Naive B cell (primary cell): ENCODE results near the gene DEAF1. TPM values are rescaled to one million over a fixed set of nuclear protein-coding genes. Genes with fewer than 3 reads are reported as not detected.

Experiments used
- polyA plus RNA-seq, 6 donors: library from polyadenylated mRNA; unstranded; fragments of 300-500 nt; fragmentation: Illumina TruSeq; gene quantifications; one replicate each; pipeline ENCODE4 v1.2.3, GENCODE V29; 2021; ENCODE audit warnings: low read depth in 6 of 6

The DEAF1 gene
- polyA plus RNA-seq, 6 donors from 2014 or later = 16.7 to 39.8 (median 24.7) TPM

Other genes with a start within 250 kb of the DEAF1 start
- 10 to 100 TPM in 4 of 6 donors, 1 to 10 TPM in 2; 5.5 to 12.3 (median 10.3) TPM for gene PTDSS2, start 244.9 kb downstream of the DEAF1 start, polyA plus RNA-seq
- gene RNH1, start 188.0 kb downstream of the DEAF1 start, polyA plus RNA-seq = 100 to 1,000 TPM in 4 of 6 donors, 10 to 100 TPM in 2; 73.2 to 132 (median 114) TPM
- 10 to 100 TPM; 11.2 to 25.1 (median 13.8) TPM for gene HRAS, start 159.6 kb downstream of the DEAF1 start, polyA plus RNA-seq
- 1 to 10 TPM in 2 of 6 donors, under 1 TPM in 3, not detected in 1; 0.66 to 1.6 (median 0.92) TPM for gene LRRC56, start 157.7 kb downstream of the DEAF1 start, polyA plus RNA-seq
- gene LMNTD2, start 134.5 kb downstream of the DEAF1 start, polyA plus RNA-seq = 1 to 10 TPM; 2.1 to 4.8 (median 2.9) TPM
- gene RASSF7, start 134.3 kb downstream of the DEAF1 start, polyA plus RNA-seq = 10 to 100 TPM; 17.3 to 31.5 (median 23.5) TPM
- 10 to 100 TPM in 1 of 6 donors, 1 to 10 TPM in 5; 2.3 to 16.4 (median 5.2) TPM for gene PHRF1, start 118.8 kb downstream of the DEAF1 start, polyA plus RNA-seq
- 10 to 100 TPM; 28.5 to 89.8 (median 50.2) TPM for gene IRF7, start 79.3 kb downstream of the DEAF1 start, polyA plus RNA-seq
- not detected for gene CDHR5, start 70.3 kb downstream of the DEAF1 start, polyA plus RNA-seq
- gene SCT, start 68.0 kb downstream of the DEAF1 start, polyA plus RNA-seq = not detected
- not detected for gene DRD4, start 58.0 kb downstream of the DEAF1 start, polyA plus RNA-seq
- 10 to 100 TPM; 31.5 to 41.0 (median 36.6) TPM for gene TMEM80, start 594 bp upstream of the DEAF1 start, polyA plus RNA-seq
- 1 to 10 TPM; 1.3 to 7.6 (median 3.3) TPM for gene EPS8L2, start 11.0 kb upstream of the DEAF1 start, polyA plus RNA-seq
- 100 to 1,000 TPM; 156 to 201 (median 164) TPM for gene TALDO1, start 52.2 kb upstream of the DEAF1 start, polyA plus RNA-seq
- gene GATD1, start 82.3 kb upstream of the DEAF1 start, polyA plus RNA-seq = 10 to 100 TPM in 1 of 6 donors, 1 to 10 TPM in 4, not detected in 1; 4.5 to 14.1 (median 7.0) TPM
- not detected for gene CEND1, start 94.9 kb upstream of the DEAF1 start, polyA plus RNA-seq
- gene SLC25A22, start 103.1 kb upstream of the DEAF1 start, polyA plus RNA-seq = 1 to 10 TPM; 6.8 to 9.4 (median 7.2) TPM
- gene PIDD1, start 110.0 kb upstream of the DEAF1 start, polyA plus RNA-seq = 1 to 10 TPM in 5 of 6 donors, not detected in 1; 2.6 to 6.2 (median 3.5) TPM
- gene RPLP2, start 114.7 kb upstream of the DEAF1 start, polyA plus RNA-seq = 1,000 to 10,000 TPM; 1,447 to 3,573 (median 3,150) TPM
- 10 to 100 TPM; 13.0 to 49.9 (median 26.9) TPM for gene PNPLA2, start 123.7 kb upstream of the DEAF1 start, polyA plus RNA-seq
- under 1 TPM in 3 of 6 donors, not detected in 3; 0.41 to 1.00 (median 0.55) TPM for gene CRACR2B, start 132.7 kb upstream of the DEAF1 start, polyA plus RNA-seq
- 1 to 10 TPM; 1.2 to 5.8 (median 3.2) TPM for gene CD151, start 137.7 kb upstream of the DEAF1 start, polyA plus RNA-seq
- gene POLR2L, start 147.3 kb upstream of the DEAF1 start, polyA plus RNA-seq = 10 to 100 TPM; 41.3 to 68.4 (median 55.9) TPM
- 1 to 10 TPM in 5 of 6 donors, not detected in 1; 1.5 to 3.4 (median 2.8) TPM for gene TSPAN4, start 147.6 kb upstream of the DEAF1 start, polyA plus RNA-seq
- 10 to 100 TPM; 39.0 to 69.7 (median 47.2) TPM for gene CHID1, start 215.6 kb upstream of the DEAF1 start, polyA plus RNA-seq
- gene AP2A2, start 230.6 kb upstream of the DEAF1 start, polyA plus RNA-seq = 1 to 10 TPM; 3.3 to 9.2 (median 4.7) TPM